Measurements from ENCODE around the gene HS3ST6.

GRCh38 chr16:1949507-1949906, 31.3 kb upstream of the HS3ST6 start:
- TF ChIP-seq CTCF (IDR thresholded peaks at IDR 0.05) = no peak
- no peak for TF ChIP-seq POLR2A (IDR thresholded peaks at IDR 0.05)

All from esophagus squamous epithelium (tissue), 4 donors.